ENCODE data around the gene ACSS1. TPM values are rescaled to one million over a fixed set of nuclear protein-coding genes. Genes with fewer than 3 reads are reported as not detected.

The ACSS1 gene
- total RNA-seq, 2 experiments from 2014 or later: 17.5 to 18.2 TPM

- no peaks in the 10 kb centered on the region for H3K9me3 Mint-ChIP-seq
- POLR2A ChIA-PET: no interaction called here
- intact Hi-C loops (cut with micrococcal nuclease): no loop called here
- H3K27me3 Mint-ChIP-seq: no peaks in the 10 kb centered on the region
- ATAC-seq: no peak
- no peaks in the 10 kb centered on the region for H3K4me1 Mint-ChIP-seq (ENCODE audit: low read depth)
- CTCF ChIA-PET: no interaction called here
- TF ChIP-seq, protein P1, sequence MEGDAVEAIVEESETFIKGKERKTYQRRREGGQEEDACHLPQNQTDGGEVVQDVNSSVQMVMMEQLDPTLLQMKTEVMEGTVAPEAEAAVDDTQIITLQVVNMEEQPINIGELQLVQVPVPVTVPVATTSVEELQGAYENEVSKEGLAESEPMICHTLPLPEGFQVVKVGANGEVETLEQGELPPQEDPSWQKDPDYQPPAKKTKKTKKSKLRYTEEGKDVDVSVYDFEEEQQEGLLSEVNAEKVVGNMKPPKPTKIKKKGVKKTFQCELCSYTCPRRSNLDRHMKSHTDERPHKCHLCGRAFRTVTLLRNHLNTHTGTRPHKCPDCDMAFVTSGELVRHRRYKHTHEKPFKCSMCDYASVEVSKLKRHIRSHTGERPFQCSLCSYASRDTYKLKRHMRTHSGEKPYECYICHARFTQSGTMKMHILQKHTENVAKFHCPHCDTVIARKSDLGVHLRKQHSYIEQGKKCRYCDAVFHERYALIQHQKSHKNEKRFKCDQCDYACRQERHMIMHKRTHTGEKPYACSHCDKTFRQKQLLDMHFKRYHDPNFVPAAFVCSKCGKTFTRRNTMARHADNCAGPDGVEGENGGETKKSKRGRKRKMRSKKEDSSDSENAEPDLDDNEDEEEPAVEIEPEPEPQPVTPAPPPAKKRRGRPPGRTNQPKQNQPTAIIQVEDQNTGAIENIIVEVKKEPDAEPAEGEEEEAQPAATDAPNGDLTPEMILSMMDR (IDR thresholded peaks at IDR 0.05): no peak
- no peak overlapping the region for H3K4me3 Mint-ChIP-seq
- peaks cover 3% of the 10 kb centered on the region for H3K36me3 Mint-ChIP-seq (ENCODE audit: low read depth)
- DNase-seq: no peak
- H3K27ac Mint-ChIP-seq: no peak overlapping the region
These were observed 37.6 kb downstream of the ACSS1 start for GRCh38 chr20:25020345-25020744.

DNA sequence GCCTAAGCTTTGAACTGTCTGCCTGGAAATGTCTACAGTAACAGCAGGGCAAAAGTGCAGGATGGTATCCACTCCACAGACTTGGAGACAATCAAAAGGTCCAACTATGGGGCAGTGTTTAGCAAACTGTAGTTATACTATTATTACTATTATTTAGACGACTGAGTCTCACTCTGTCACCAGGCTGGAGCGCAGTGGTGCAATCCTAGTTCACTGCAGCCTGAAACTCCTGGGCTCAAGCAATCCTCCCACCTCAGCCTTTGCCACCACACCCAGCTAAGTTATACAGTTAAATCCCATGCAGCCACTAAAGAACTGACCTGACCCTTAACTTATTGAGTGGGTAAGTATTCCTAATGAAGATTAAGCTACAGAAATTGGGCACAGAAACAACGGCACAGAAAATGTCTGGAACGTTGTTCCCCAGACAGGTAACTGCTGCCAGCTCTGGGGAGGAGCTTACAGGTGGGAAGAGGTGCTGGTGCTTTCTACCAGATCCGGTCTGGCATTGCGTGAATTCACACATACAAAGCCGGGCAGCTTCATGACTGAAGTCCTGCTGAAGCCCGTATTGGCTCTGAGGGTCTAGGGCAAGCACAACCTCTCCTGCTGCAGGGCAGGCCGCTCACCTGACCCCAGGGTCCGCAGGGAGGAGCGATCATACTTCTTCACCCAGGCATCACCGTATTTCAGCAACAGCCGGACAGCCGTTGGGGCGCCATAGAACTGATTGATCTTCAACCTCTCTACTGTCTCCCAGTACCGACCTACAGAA, 38.4 kb downstream of the ACSS1 start:
- H3K4me1 Mint-ChIP-seq (ENCODE audit: low read depth): no peaks in the 10 kb centered on the region
- ATAC-seq (no peak), DNase-seq (no peak)
- H3K27me3 Mint-ChIP-seq: no peaks in the 10 kb centered on the region
- CTCF ChIA-PET: no interaction called here
- intact Hi-C loops (cut with micrococcal nuclease): no loop called here
- no peak overlapping the region for H3K4me3 Mint-ChIP-seq
- TF ChIP-seq, protein P1 (IDR thresholded peaks at IDR 0.05): no peak
- no peaks in the 10 kb centered on the region for H3K9me3 Mint-ChIP-seq
- POLR2A ChIA-PET: no interaction called here
- H3K27ac Mint-ChIP-seq: no peak overlapping the region
- H3K36me3 Mint-ChIP-seq (ENCODE audit: low read depth): peaks cover 3% of the 10 kb centered on the region

- TF ChIP-seq, protein P1 (IDR thresholded peaks at IDR 0.05): no peak
- POLR2A ChIA-PET: no interaction called here
- H3K36me3 Mint-ChIP-seq (ENCODE audit: low read depth): peaks cover 3% of the 10 kb centered on the region
These were observed 39.1 kb downstream of the ACSS1 start for GRCh38 chr20:25018841-25019240.

DNA sequence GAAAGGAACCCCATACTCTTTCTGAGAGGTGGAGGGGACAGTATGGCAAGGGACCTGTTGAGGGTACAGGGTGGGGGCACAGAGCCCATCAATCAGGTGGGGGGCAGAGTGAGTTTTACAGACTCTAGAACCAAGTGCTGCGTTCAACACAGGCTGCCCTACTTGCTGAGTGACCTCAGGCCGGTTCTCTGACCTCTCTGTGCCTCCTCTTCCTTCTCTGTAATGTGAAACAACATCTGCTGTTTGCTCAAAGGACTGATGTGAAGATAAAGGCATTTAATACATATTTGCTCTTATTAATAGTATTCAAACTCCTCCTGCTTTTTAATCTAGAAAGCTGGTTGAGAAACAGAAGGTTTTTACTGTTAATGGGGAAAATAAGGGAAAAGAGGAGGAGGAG, 39.5 kb downstream of the ACSS1 start:
- intact Hi-C loops (cut with micrococcal nuclease): no loop called here
- H3K36me3 Mint-ChIP-seq (ENCODE audit: low read depth): peaks cover 3% of the 10 kb centered on the region
- TF ChIP-seq, protein P1 (IDR thresholded peaks at IDR 0.05): no peak
- no peaks in the 10 kb centered on the region for H3K4me1 Mint-ChIP-seq (ENCODE audit: low read depth)
- DNase-seq (no peak), ATAC-seq (no peak)
- CTCF ChIA-PET: no interaction called here
- POLR2A ChIA-PET: no interaction called here
- no peaks in the 10 kb centered on the region for H3K9me3 Mint-ChIP-seq
- H3K27me3 Mint-ChIP-seq: no peaks in the 10 kb centered on the region
- no peak overlapping the region for H3K27ac Mint-ChIP-seq
- H3K4me3 Mint-ChIP-seq: no peak overlapping the region

More at GRCh38 chr20:25018841-25019240, 39.1 kb downstream of the ACSS1 start:
- CTCF ChIA-PET: no interaction called here
- Mint-ChIP-seq H3K9me3 (no peaks in the 10 kb centered on the region), H3K27me3 (no peaks in the 10 kb centered on the region), H3K4me1 (ENCODE audit: low read depth) (no peaks in the 10 kb centered on the region), H3K4me3 (no peak overlapping the region), H3K27ac (no peak overlapping the region)
- no peak for DNase-seq
- intact Hi-C loops (cut with micrococcal nuclease): no loop called here
- no peak for ATAC-seq

- H3K27me3 Mint-ChIP-seq: no peaks in the 10 kb centered on the region
- intact Hi-C loops (cut with micrococcal nuclease): no loop called here
- no peaks in the 10 kb centered on the region for H3K4me1 Mint-ChIP-seq (ENCODE audit: low read depth)
- DNase-seq (no peak), ATAC-seq (no peak)
- H3K36me3 Mint-ChIP-seq (ENCODE audit: low read depth): no peaks in the 10 kb centered on the region
- H3K9me3 Mint-ChIP-seq: no peaks in the 10 kb centered on the region
- POLR2A ChIA-PET: interaction anchor here (0.6 kb wide), 1 partner anchor 1147 kb away, joined by 3 read pairs; no protein-coding TSS in a partner anchor
- CTCF ChIA-PET: interaction anchor here (0.9 kb wide), 1 partner anchor 48 kb away, joined by 3 read pairs; no protein-coding TSS in a partner anchor
- TF ChIP-seq, protein P1 (IDR thresholded peaks at IDR 0.05): no peak
- no peak overlapping the region for H3K4me3 Mint-ChIP-seq
- H3K27ac Mint-ChIP-seq: no peak overlapping the region
These were observed 40.6 kb downstream of the ACSS1 start for GRCh38 chr20:25017257-25017803.

All from activated CD8-positive, alpha-beta T cell treated with anti-CD3 and anti-CD28 coated beads for 36 hours (primary cell).